Common myeloid progenitor, CD34-positive (primary cell): Measurements from ENCODE around the gene PRKCH.
A peak's percentile ranks its signal among the peaks of the same experiment; 100 is the strongest.

Source experiments
- CTCF ChIA-PET: fragments of 350-600 bp; sonication (Branson Sonifier 250); formaldehyde crosslinking; loops from one replicate; lab custom pipeline; 2021; ENCODE audit warnings: antibody characterized with exemption; lab: Charles Lee
- POLR2A ChIA-PET: fragments of 350-600 bp; sonication (Branson Sonifier 250); formaldehyde crosslinking; loops from one replicate; lab custom pipeline; 2021; ENCODE audit warnings: antibody characterized with exemption; lab: Charles Lee
- DNase-seq, 3 donors: peaks; one replicate each; pipeline versions ENCODE4 v3.0.0 to v3.0.0-alpha.2; 2013
- H3K27ac ChIP-seq, 2 experiments: 1 replicate in 1 of 2; 2 replicates in 1 of 2; pipeline ENCODE4 v1.7.0; 2013; ENCODE audit warnings: inconsistent platforms in 2 of 2, low read length in 2 of 2, mild to moderate bottlenecking in 2 of 2, low read depth in 1 of 2, moderate library complexity in 1 of 2; ENCODE audit not compliant: severe bottlenecking in 2 of 2, insufficient read depth in 1 of 2, poor library complexity in 1 of 2
- H3K27me3 ChIP-seq, 5 experiments: replicated peaks in 2 of 5; 1 replicate in 3 of 5; 2 replicates in 2 of 5; pipeline versions ENCODE4 v1.6.1 to v1.7.0; 2013; ENCODE audit warnings: low read length in 4 of 5, mild to moderate bottlenecking in 2 of 5, moderate library complexity in 2 of 5, inconsistent platforms in 1 of 5; ENCODE audit not compliant: insufficient read depth in 5 of 5, control insufficient read depth in 4 of 5
- H3K36me3 ChIP-seq, 4 experiments: 1 replicate in 2 of 4; 2 replicates in 2 of 4; pipeline versions ENCODE4 v1.6.1 to v1.7.0; 2013; ENCODE audit warnings: low read length in 3 of 4, control low read depth in 1 of 4, mild to moderate bottlenecking in 1 of 4; ENCODE audit not compliant: control insufficient read depth in 4 of 4, insufficient read depth in 4 of 4
- H3K4me1 ChIP-seq, 4 experiments: 1 replicate in 3 of 4; 2 replicates in 1 of 4; pipeline versions ENCODE4 v1.6.1 to v1.7.1; 2013; ENCODE audit warnings: low read length in 3 of 4, mild to moderate bottlenecking in 3 of 4, control low read depth in 1 of 4, inconsistent platforms in 1 of 4, moderate library complexity in 1 of 4; ENCODE audit not compliant: control insufficient read depth in 4 of 4, insufficient read depth in 4 of 4; ENCODE audit errors: control extremely low read depth in 1 of 4
- H3K4me3 ChIP-seq, 7 experiments: 1 replicate in 4 of 7; 2 replicates in 3 of 7; pipeline versions ENCODE4 v1.5.1 to v1.7.0; 2013; ENCODE audit warnings: mild to moderate bottlenecking in 7 of 7, low read length in 6 of 7, moderate library complexity in 6 of 7, inconsistent platforms in 2 of 7, low read depth in 2 of 7, control low read depth in 1 of 7; ENCODE audit not compliant: insufficient read depth in 4 of 7, control insufficient read depth in 1 of 7; ENCODE audit errors: extremely low read depth in 1 of 7
- H3K9me3 ChIP-seq, 5 experiments: 1 replicate in 4 of 5; 2 replicates in 1 of 5; pipeline versions ENCODE4 v1.6.1 to v1.7.1; 2013; ENCODE audit warnings: low read length in 4 of 5, mild to moderate bottlenecking in 2 of 5, inconsistent platforms in 1 of 5, low read depth in 1 of 5, moderate library complexity in 1 of 5; ENCODE audit not compliant: control insufficient read depth in 4 of 5, insufficient read depth in 2 of 5; ENCODE audit errors: control extremely low read depth in 1 of 5
- WGBS: methylation state at CpG from one replicate; pipeline ENCODE4 v1.1.5; 2013; ENCODE audit not compliant: insufficient coverage; 5-methylcytosine and 5-hydroxymethylcytosine counted together

PRKCH gene

GRCh38 chr14:61562321-61563161, 241.2 kb downstream of the PRKCH start:
- POLR2A ChIA-PET, result no interaction called here
- Histone ChIP-seq H3K9me3 (no peaks in the 10 kb centered on the region), H3K27me3 (no peaks in the 10 kb centered on the region), H3K4me1 (peaks cover 0 to 27% (median 21%) of the 10 kb centered on the region in 4 experiments), H3K36me3 (no peaks in the 10 kb centered on the region), H3K27ac (no peak overlapping the region), H3K4me3 (no peak overlapping the region)
- 93% methylated on average over 4 of the region's 7 CpGs for WGBS
- CTCF ChIA-PET, result interaction anchor here (1.0 to 3.4 kb wide), 4 partner anchors 10 to 179 kb away, joined by 3 to 16 read pairs (median 8); no protein-coding TSS in a partner anchor
- peak in 2 of 3 donors; percentile 61 to 73 for DNase-seq

- ChIA-PET POLR2A (no interaction called here), CTCF (interaction anchor here (1.0 to 3.4 kb wide), 4 partner anchors 10 to 179 kb away, joined by 3 to 16 read pairs (median 8); no protein-coding TSS in a partner anchor)
- Histone ChIP-seq H3K9me3 (no peaks in the 10 kb centered on the region), H3K27me3 (no peaks in the 10 kb centered on the region), H3K27ac (no peak overlapping the region), H3K4me1 (peaks cover 0 to 32% (median 27%) of the 10 kb centered on the region in 4 experiments), H3K4me3 (no peak overlapping the region), H3K36me3 (no peaks in the 10 kb centered on the region)
- DNase-seq, result no peak
- WGBS, result 100% methylated on average over 3 of the region's 7 CpGs
These were observed 241.8 kb downstream of the PRKCH start for GRCh38 chr14:61563162-61563511.

- peaks cover under 1 to 42% (median 36%) of the 10 kb centered on the region in 4 experiments for H3K4me1 ChIP-seq
These were observed 242.7 kb downstream of the PRKCH start for GRCh38 chr14:61563880-61564617.

GRCh38 chr14:61564618-61565091, 243.3 kb downstream of the PRKCH start:
- Histone ChIP-seq H3K4me1 (peaks cover 7 to 48% (median 42%) of the 10 kb centered on the region in 4 experiments), H3K9me3 (no peaks in the 10 kb centered on the region), H3K4me3 (no peak overlapping the region), H3K36me3 (no peaks in the 10 kb centered on the region), H3K27me3 (no peaks in the 10 kb centered on the region), H3K27ac (no peak overlapping the region)
- 73% methylated on average over 6 of the region's 6 CpGs for WGBS
- POLR2A ChIA-PET, result no interaction called here
- DNase-seq, result peak in 2 of 3 donors; percentile 21 to 30
- CTCF ChIA-PET, result interaction anchor here (0.7 kb wide), 1 partner anchor 161 kb away, joined by 3 read pairs; no protein-coding TSS in a partner anchor

More at GRCh38 chr14:61563880-61564617, 242.7 kb downstream of the PRKCH start:
- 100% methylated on average over 5 of the region's 6 CpGs for WGBS
- POLR2A ChIA-PET, result no interaction called here
- H3K4me3 ChIP-seq, result no peak overlapping the region
- CTCF ChIA-PET, result interaction anchor here (0.7 to 3.4 kb wide), 2 partner anchors 88 to 162 kb away, joined by 3 to 12 read pairs; no protein-coding TSS in a partner anchor
- H3K27me3 ChIP-seq, result no peaks in the 10 kb centered on the region
- no peaks in the 10 kb centered on the region for H3K36me3 ChIP-seq
- H3K9me3 ChIP-seq, result no peaks in the 10 kb centered on the region
- no peak overlapping the region for H3K27ac ChIP-seq
- no peak for DNase-seq

GRCh38 chr14:61565181-61565580, 243.8 kb downstream of the PRKCH start:
- CTCF ChIA-PET, result interaction anchor here (1.1 to 2.2 kb wide), 2 partner anchors 13 to 45 kb away, joined by 4 to 7 read pairs; no protein-coding TSS in a partner anchor
- Histone ChIP-seq H3K27ac (no peak overlapping the region), H3K4me3 (no peak overlapping the region), H3K36me3 (no peaks in the 10 kb centered on the region), H3K9me3 (no peaks in the 10 kb centered on the region), H3K4me1 (peaks cover 11 to 53% (median 47%) of the 10 kb centered on the region in 4 experiments), H3K27me3 (no peaks in the 10 kb centered on the region)
- DNase-seq, result no peak
- POLR2A ChIA-PET, result no interaction called here

GRCh38 chr14:61565836-61566536, 244.6 kb downstream of the PRKCH start:
- no peaks in the 10 kb centered on the region for H3K9me3 ChIP-seq
- H3K4me3 ChIP-seq, result no peak overlapping the region
- no peak overlapping the region for H3K27ac ChIP-seq
- no peaks in the 10 kb centered on the region for H3K36me3 ChIP-seq
- POLR2A ChIA-PET, result no interaction called here
- peaks cover 19 to 61% (median 55%) of the 10 kb centered on the region in 4 experiments for H3K4me1 ChIP-seq
- no CpG with 5 or more reads among the region's 3 CpGs for WGBS
- no peaks in the 10 kb centered on the region for H3K27me3 ChIP-seq
- CTCF ChIA-PET, result interaction anchor here (0.7 to 2.2 kb wide), 5 partner anchors 10 to 154 kb away, joined by 3 to 7 read pairs (median 4); no protein-coding TSS in a partner anchor
- no peak for DNase-seq
